HG02938 (cell line): Measurements from ENCODE around the gene TOR4A.

Source experiments
- ATAC-seq: cut with Tn5 transposase; IDR thresholded peaks from one replicate; pipeline ENCODE4 v1.9.1; 2021; ENCODE audit warnings: mild to moderate bottlenecking, moderate library complexity; ENCODE audit not compliant: unreplicated experiment

Gene TOR4A

GRCh38 chr9:137277329-137278041, at the start of gene TOR4A:
Gene TOR4A (plus strand): TSS chr9:137277726. CDS start chr9:137278690, 964 bp downstream.
- peak; percentile 64 for ATAC-seq

- ATAC-seq: no peak
Observed at GRCh38 chr9:137227853-137228505, 49.5 kb upstream of the TOR4A start.

- no peak for ATAC-seq
Observed at GRCh38 chr9:137228506-137228967, 49.0 kb upstream of the TOR4A start.

GRCh38 chr9:137228968-137229896, 48.3 kb upstream of the TOR4A start:
- ATAC-seq: no peak

GRCh38 chr9:137229903-137230704, 47.4 kb upstream of the TOR4A start:
- ATAC-seq: no peak

DNA sequence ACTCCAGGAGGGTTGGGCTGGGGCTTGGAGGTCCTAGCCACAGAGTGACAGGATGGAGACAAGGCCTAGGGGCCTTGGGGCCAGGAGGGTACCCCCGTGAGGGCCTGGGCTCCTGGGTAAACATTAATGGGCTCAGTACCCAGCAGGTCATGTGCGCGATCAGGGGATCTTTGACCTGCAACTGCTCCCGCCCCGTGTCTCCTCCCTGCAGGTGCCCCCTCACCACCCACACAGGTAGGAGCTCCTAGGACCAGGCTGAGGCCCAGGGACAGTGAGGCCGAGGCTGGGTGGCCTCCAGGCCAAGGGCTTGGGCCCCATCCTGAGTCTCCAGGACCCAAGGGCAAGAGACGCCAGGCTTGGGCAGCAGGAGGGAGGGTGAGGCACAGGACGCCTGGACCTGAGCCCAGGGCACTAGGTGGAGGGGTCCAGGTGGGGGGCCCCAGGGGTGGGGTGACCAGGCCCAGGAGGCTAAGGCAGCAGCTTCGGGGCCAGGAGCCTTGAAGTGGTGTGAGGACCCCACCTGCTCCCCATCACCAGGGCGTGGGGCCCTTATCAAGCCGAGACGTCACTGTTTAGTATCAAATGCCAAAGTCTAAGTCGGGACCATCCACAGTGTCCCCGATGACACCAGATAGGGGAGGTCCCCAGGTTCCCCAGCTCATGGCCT, 46.7 kb upstream of the TOR4A start, which contains the start of gene SLC34A3:
Gene SLC34A3, plus strand, starts transcription at position 197 of the 667 bp plus-strand sequence. CDS start 802 bp downstream, outside the sequence.
- ATAC-seq: no peak

GRCh38 chr9:137231372-137232039, 46.0 kb upstream of the TOR4A start:
- no peak for ATAC-seq

GRCh38 chr9:137232101-137232500, 45.4 kb upstream of the TOR4A start:
- ATAC-seq: no peak

DNA sequence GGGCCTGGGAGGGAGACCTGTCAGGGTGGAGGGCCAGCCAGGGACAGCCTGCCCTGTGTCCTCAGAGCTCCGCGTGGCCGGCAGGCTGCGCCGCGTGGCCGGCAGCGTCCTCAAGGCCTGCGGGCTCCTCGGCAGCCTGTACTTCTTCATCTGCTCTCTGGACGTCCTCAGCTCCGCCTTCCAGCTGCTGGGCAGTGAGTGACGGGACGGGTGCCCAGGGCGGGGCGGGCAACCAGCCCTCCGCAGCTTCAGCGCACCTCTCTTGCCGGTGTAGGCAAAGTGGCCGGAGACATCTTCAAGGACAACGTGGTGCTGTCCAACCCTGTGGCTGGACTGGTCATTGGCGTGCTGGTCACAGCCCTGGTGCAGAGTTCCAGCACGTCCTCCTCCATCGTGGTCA, 45.0 kb upstream of the TOR4A start:
- no peak for ATAC-seq

DNA sequence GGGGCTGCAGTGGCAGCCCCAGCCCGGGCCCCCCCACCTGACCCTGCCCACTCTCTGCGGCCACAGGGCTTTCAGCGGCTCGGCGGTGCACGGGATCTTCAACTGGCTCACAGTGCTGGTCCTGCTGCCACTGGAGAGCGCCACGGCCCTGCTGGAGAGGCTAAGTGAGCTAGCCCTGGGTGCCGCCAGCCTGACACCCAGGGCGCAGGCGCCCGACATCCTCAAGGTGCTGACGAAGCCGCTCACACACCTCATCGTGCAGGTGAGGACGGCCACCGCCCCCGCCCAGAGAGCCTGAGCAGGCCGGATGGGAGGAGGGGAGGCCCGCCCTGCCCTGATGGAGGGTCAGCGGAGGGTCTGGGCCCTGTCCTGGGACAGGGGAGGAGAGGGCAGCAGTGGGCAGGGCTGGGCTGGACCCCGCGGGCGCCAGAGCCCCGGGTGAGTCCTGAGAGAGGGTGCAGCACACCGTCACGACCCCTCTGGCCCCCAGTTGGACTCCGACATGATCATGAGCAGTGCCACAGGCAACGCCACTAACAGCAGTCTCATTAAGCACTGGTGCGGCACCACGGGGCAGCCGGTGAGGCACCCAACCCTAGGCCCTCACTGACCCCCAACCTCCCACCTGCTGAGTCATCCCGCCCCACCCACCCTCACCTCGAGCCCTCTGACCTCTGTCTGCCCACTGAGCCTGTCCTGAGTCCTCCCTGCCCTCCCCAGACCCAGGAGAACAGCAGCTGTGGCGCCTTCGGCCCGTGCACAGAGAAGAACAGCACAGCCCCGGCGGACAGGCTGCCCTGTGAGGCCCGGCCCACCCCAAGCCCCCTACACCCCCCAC, 44.2 kb upstream of the TOR4A start:
- no peak for ATAC-seq

DNA sequence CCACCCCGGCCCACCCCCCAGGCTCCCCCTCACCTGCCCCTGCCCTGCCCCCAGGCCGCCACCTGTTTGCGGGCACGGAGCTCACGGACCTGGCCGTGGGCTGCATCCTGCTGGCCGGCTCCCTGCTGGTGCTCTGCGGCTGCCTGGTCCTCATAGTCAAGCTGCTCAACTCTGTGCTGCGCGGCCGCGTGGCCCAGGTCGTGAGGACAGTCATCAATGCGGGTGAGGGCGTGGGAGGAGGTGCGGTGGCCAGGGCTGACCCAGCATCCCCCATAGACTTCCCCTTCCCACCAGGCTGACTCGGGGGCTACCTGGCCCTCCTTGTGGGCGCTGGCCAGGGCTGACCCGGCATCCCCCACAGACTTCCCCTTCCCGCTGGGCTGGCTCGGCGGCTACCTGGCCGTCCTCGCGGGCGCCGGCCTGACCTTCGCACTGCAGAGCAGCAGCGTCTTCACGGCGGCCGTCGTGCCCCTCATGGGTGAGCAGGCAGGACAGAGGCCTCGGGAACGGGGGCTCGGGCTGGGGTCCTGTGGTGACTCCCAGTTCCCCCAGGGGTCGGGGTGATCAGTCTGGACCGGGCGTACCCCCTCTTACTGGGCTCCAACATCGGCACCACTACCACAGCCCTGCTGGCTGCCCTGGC, 43.4 kb upstream of the TOR4A start:
- no peak for ATAC-seq

- ATAC-seq: no peak
Observed at GRCh38 chr9:137234758-137235423, 42.6 kb upstream of the TOR4A start.

GRCh38 chr9:137235424-137236237, 41.9 kb upstream of the TOR4A start:
- ATAC-seq: no peak

GRCh38 chr9:137236238-137236935, 41.1 kb upstream of the TOR4A start:
- ATAC-seq: no peak

GRCh38 chr9:137236936-137237421, 40.5 kb upstream of the TOR4A start:
- no peak for ATAC-seq
